ENCODE results near the gene L1CAM.

- TF ChIP-seq TAF1 (IDR thresholded peaks at IDR 0.05; ENCODE audit: borderline replicate concordance, insufficient read depth, low read length) (no peak), POLR2AphosphoS5 (IDR thresholded peaks at IDR 0.05; ENCODE audit: low read depth, low read length) (no peak), FOXP2 (optimal IDR thresholded peaks at IDR 0.05; ENCODE audit: borderline replicate concordance, extremely low read depth, extremely low read length, insufficient read depth) (no peak), SIN3A (IDR thresholded peaks at IDR 0.05; ENCODE audit: borderline replicate concordance, insufficient read depth, low read length) (no peak)
Measured at GRCh38 chrX:153879741-153880439, 6.1 kb downstream of the L1CAM start.
